GM19043 (cell line): ENCODE results near the gene CBL.
"Not testable (repeated sequence)": the region's sequence is repeated elsewhere in the genome, so short reads cannot be mapped to it uniquely, and the experiment has no call there.

Source experiments
- ATAC-seq: cut with Tn5 transposase; IDR thresholded peaks from one replicate; pipeline ENCODE4 v1.9.1; 2021; ENCODE audit warnings: low read depth; ENCODE audit not compliant: unreplicated experiment

CBL gene

DNA sequence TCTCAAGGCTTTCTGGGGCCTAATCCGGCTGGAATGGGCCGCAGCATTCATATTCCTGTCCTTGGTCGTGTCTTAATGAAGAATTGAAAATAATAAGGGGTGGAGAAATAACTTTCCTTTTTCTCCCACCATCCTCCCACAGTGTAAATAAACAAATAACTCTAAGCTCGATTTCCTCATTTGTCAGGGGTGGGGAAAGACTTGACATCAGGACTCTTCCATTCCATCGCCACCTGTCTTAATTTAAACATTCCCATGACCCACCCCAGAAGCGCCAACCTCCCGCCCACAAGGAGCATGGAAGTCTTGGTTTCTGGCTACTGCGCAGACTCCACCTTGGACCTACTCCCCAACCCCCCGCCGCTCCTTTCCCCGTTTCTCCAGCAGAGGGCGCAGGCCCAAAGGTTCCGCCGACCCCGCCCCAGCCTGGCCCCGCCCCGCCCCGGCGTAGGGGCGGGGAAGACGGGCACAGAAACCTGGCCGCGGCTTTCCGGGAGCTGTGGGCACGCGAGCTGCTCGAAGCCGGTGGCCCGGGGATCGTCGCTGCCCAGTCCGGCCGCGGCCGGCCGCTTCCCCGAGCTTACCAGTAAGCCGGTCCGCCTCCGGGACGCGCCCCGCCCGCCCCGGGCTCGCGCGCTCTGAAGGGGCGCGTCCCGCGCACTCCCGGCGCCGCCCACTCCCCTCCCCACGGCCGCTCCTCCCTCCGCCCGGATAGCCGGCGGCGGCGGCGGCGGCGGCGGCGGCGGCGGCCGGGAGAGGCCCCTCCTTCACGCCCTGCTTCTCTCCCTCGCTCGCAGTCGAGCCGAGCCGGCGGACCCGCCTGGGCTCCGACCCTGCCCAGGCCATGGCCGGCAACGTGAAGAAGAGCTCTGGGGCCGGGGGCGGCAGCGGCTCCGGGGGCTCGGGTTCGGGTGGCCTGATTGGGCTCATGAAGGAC, at the start of gene CBL:
Gene CBL, plus strand, starts transcription at position 766 of the 937 bp plus-strand sequence. Its CDS starts 79 bp downstream, at position 845.
- ATAC-seq: peak; percentile 75

DNA sequence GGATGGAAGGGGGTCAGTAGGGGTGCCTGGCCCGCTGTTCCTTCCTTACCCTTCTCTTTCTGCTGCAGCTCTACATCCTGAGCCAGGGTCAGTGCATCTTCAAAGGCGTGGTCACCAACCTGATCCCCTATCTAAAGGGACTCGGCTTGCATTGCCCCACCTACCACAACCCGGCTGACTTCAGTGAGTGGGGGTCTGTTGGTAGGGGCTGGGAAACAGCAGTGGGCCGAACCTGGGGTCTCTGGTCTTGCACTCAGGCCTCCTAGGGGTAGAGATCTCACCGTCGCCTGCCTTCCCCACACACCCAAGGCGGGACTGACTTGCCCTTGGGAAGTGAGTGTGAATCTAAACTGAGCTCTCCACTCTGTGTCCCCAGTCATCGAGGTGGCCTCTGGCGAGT, 49.6 kb upstream of the CBL start:
- no peak for ATAC-seq

DNA sequence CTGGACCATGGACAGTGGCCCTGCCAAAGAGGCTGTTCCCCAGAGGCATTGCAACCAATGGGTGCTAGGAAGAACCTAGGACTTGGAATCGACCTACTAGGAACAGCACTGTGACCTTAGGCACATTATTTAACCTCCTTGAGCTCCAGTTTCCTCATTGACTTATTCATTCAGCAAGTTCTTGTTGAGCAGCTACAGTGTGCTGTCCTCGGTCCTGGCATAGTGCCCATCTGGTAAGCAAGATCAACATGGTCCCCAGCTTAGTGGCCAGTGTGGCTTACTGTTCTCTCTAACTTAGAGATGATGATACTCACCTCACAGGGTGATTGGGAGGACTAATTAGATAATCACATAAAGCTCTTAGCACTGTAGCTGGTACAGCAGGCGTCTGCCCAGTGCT, 49.1 kb upstream of the CBL start:
- ATAC-seq: no peak

DNA sequence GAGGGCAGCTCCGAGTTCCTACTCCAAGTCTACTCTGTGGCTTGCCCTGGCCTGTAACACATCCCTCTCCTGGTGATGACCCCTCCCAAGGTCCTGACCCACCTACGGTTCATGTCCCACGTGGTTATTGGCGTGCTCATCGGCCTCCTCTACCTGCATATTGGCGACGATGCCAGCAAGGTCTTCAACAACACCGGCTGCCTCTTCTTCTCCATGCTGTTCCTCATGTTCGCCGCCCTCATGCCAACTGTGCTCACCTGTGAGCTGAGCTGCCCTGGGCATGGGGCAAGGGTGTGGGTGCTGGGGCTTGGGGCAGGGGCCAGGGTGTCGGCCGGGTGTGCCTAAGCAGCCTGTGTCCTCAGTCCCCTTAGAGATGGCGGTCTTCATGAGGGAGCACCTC, 47.7 kb upstream of the CBL start:
- no peak for ATAC-seq

DNA sequence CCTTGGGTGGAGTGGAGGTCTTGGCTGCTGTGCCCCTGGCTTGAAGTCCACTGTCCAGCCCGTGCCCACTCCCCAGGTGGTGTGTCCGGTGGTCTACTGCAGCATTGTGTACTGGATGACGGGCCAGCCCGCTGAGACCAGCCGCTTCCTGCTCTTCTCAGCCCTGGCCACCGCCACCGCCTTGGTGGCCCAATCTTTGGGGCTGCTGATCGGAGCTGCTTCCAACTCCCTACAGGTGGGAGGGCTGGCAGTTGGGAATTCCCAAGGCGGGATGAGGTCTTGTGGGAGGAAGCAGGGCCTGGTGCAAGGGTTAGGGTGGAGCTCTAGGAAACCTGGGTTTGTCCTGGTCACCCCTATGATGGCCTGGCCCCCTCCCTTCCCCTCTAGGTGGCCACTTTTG, 46.0 kb upstream of the CBL start:
- ATAC-seq: no peak

DNA sequence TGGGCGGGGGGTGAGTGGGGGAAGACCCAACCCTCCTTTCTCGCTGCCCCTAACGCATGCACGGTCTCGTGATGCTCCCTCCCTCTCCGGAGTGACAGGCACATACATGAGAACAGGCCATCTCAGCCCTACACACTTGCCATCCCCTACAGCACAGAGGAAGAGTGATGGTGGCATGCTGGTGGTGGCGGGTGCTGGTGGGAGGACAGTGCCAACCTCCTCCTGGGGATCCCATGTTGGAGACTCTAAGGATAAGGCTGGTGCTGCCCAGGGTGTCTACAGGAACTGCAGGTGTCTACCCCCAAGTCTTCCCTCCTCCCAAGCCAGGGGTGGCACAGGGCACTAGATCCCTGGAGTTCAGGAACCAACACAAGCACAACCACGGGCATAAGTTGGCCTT, 44.3 kb upstream of the CBL start:
- no peak for ATAC-seq

DNA sequence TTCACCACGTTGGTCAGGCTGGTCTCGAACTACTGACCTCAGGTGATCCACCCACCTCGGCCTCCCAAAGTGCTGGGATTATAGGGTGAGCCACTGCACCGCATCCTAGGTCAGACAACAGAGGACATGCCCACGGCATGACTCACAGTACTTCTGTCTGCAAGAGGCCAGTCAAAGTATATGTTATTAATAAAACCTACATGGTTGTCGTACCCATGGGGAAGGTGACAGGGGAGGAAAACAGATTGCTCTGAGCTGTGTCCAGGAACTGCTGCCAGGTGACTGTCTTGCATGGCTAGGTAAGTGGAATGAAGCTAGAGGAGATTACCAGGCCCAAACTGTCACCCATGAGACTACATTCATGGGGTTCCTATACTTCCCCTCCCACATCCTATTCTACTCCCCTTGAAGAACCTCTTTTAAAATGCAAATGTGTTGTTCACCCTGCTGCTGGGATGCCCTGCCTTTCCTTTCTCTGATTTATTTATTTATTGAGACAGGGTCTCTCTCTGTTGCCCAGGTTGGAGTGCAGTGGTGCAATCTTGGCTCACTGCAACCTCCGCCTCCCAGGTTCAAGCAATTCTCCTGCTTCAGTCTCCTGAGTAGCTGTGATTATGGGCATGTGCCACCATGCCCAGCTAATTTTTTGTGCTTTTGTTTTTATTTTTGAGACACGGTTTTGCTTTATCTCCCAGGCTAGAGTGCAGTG, 39.6 kb upstream of the CBL start:
- ATAC-seq: no peak

DNA sequence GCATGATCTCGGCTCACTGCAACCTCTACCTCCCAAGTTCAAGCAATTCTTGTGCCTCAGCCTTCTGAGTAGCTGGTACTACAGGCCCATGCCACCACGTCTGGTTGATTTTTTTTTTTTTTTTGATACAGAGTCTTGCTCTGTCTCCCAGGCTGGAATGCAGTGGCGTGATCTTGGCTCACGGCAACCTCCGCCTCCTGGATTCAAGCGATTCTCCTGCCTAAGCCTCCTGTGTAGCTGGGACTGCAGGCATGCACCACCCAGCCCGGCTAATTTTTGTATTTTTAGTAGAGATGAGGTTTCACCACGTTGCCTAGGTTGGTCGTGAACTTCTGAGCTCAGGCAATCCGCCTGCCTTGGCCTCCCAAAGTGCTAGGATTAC, 39.1 kb upstream of the CBL start:
- ATAC-seq: not testable (repeated sequence)

DNA sequence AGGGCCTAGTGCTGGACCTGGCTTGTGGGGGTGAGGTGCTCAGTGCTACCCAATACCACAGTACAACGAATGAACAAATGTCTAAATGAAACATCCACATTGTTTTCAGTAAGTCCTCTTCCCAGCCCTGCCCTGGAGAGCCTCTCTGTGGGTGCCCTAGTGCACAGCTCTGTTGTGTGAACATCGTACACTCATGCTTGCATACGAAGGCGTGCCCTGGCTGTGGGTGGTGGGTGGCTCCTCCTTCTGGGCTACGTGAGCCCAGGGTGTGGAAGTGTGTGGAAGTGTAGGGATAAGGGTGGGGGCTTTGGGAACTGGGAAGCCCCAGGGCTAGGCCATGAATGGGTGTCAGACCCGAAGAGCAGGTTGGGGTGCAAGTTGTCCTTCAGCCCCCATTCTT, 38.2 kb upstream of the CBL start:
- ATAC-seq: no peak

DNA sequence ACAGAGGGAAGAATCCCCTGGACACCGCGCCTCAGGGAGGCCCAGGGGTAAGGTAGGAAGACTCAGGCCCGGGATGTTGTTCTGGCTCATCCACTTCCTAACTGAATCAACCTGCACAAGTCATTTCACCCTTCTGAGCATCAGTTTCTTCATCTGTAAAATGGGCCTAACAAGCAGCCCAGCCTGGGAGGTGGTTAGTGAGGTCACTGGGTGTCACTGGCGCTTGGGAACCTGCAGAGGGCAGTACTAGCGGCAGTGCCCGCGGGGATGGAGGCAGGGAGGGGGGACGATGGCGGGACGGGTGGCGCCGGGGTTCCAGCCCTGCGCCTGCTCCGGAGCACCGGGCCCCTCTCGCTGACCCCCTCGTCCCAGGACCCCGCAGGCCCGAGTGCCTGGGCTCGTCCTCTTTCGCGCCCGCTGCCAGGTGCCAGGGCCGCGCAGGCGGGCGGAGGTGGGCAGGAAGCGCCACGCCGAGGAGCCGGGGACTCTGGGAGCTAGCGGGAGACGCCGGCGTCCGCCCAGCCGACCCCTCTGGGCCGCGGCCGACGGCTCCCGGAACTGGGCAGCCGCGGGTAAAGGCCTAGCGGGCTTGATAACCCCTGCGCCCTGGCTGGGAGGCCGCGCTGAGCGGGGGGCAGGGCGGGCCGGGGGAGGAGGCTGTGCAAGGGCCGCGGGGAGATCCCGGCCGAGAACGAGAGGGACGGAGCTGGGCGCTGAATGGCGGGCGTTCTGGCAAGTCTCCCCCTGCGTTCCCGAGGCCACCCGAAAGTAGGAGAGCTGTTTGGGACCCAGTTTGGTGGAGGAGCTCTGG, 37.5 kb upstream of the CBL start, which contains the start of gene NLRX1:
Gene NLRX1, plus strand, starts transcription at position 255 of the 811 bp plus-strand sequence. CDS start 2,679 bp downstream, outside the sequence.
- ATAC-seq: peak; percentile 91

DNA sequence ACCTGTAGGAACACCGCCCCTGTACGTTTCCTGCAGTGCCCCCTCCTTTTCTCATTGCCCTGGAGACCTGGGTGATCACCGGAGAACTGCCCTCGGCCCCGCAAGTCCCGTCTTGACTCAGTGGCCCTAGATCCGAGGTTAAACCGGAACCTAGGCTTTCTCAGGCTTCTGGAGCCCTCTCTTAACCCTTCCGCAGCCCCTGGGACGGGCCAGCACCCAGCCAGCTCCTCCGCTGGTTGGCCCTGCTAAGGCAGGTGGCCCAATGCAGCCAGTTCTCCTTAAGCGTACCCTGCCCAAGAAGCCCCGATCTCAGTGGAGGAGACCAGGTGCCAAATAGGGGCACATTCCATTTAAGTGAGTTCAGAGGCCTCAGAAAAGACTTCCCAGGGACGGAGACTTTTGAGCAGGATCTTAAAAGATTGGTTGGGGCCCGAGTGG, 36.8 kb upstream of the CBL start:
- ATAC-seq: no peak

DNA sequence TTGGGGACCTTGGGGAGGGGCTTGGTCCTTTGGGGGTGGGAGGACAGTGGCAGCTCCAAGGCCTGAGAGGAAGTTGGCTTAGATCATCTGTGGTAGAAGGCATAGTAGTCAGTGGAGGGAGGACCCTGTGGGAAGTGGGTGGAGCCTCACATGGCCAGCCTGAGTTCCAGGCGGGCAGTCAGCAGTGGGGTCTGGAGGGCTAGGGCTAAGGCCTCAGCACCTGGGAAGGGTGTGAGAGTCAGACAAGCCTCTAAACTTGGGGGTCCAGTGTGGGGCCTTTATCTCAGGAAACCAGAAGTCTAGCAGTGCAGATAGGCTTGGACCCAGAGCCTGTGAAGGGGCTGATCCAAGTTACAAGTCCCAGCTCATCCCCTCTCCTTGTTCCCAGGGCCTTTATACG, 33.6 kb upstream of the CBL start:
- ATAC-seq: no peak

DNA sequence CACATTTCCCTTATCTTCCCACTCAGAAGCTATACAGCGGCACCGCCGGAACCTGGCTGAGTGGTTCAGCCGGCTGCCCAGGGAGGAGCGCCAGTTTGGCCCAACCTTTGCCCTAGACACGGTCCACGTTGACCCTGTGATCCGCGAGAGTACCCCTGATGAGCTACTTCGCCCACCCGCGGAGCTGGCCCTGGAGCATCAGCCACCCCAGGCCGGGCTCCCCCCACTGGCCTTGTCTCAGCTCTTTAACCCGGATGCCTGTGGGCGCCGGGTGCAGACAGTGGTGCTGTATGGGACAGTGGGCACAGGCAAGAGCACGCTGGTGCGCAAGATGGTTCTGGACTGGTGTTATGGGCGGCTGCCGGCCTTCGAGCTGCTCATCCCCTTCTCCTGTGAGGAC, 32.7 kb upstream of the CBL start:
- no peak for ATAC-seq

DNA sequence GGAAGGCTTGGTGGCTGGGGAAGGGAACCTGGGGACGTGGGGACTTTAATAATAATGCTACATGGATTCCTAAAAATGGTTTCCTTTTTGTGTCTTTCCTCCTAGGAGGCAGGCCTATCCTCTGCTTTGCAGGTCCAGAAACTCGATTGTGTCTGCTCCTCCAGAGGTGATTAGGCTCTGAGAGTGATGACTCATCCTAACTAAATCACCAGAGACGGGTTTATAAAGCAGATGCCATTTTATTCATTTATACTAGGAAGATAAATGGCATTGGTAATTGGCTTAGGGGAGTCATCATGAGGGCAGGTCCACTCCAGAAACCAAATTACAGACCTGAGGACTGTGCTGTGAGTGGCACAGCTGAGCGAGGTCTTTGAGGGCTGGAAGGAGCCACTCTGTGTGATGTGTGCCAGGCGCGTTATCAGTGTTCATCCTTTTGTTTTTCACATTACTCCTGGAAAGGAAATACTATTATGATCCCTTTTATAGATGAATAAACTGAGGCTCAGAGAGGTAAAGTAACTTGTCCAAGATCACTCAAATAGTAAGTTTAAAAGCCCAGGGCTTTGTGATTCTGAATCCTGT, 30.6 kb upstream of the CBL start:
- ATAC-seq: no peak

DNA sequence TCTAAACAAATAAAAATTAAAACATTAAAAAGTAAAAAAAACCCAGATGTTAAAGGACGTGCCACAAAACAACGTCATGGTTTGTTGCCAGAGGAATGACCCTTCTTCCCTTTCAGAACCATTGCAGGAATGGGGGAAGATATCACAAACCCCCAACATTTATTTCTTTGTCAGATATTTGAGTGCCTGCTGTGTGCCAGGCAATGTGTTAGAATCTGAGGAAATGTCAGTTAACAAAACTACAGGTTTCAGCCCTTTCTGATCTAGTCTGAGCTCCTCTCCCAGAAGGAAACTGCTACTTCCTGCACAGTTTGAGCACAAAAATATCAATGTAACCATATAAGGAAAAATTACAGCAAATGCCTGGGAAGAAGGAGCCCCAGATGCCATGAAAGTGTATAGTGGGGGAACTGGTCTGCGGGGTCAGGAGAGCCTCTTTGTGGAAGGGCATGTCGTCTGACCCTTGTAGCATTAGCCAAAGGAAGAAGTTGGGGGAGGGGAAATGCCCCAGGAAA, 27.9 kb upstream of the CBL start:
- no peak for ATAC-seq

DNA sequence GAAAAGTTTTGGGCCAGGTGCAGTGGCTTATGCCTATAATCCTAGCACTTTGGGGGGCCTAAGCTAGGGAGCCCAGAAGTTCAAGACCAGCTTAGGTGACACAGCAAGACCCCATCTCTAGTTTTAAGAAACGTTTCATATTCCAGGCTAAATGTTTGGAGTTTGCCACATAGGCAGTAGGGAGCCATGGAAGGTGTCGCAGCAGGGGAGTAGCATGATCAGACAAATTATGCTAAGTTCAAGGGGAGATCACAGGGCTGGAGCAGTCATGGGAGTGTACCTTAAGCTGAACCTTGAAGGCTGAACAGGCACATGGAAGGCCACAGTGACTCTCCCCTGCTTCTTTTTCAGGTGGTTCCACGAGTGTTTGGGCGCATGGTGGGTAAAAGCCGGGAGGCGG, 26.8 kb upstream of the CBL start:
- ATAC-seq: no peak

DNA sequence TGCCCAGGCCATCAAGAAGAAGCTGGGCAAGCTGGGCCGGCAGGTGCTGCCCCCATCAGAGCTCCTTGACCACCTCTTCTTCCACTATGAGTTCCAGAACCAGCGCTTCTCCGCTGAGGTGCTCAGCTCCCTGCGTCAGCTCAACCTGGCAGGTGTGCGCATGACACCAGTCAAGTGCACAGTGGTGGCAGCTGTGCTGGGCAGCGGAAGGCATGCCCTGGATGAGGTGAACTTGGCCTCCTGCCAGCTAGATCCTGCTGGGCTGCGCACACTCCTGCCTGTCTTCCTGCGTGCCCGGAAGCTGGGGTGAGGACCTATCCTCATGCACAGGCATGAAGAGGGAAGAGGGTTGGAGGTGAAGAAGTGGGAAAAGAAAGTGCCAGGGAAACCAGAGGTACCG, 26.2 kb upstream of the CBL start:
- ATAC-seq: no peak

DNA sequence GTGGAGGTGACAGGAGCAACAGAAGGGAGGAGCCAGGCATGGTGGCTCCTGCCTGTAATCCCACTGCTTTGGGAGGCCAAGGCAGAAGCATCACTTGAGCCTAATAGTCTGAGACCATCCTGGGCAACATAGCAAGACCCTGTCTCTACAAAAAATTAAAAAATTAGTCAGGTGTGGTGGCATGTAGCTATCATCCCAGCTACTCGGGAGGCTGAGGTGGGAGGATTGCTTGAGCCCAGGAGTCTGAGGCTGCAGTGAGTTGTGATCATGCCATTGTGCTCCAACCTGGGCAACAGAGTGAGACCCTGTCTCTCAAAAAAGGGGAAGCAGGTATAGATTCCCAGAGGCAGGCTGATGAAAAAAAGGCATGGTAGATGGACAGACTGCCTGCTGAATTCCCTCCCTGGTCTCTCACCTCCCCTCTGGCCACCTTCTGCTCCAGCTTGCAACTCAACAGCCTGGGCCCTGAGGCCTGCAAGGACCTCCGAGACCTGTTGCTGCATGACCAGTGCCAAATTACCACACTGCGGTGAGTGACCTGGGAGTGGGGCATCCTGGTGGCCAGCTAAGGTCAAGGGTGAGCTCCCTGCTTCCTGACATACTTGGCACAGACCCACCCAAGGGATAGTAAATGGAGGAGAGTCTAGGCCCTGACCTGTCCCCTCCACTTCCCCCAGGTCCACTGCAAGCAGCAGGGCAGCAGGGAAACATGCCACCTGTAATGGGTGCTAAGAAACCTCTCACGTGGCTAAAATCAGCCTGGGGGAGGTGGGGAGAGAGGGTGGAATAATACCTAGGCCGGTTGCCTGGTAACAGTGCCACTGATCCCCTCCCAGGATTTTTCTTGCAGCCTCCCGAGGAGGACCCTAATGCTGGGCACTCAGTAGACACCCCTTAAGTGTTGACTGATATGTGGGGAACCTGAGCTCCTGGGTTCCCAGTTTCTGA, 25.1 kb upstream of the CBL start:
- ATAC-seq: no peak
